Heart right ventricle (tissue), 16 donors: ENCODE data around the gene HSD17B2. TPM values are rescaled to one million over a fixed set of nuclear protein-coding genes. Genes with fewer than 3 reads are reported as not detected.

Experiments
- ATAC-seq, 8 donors: fragments of 200-7000 bp; cut with Tn5 transposase; one replicate each; pipeline ENCODE4 v1.9.1; 2020; ENCODE audit warnings: mild to moderate bottlenecking in 8 of 8, moderate library complexity in 8 of 8, moderate number of reproducible peaks in 1 of 8
- DNase-seq, 2 donors: peaks; one replicate each; pipeline ENCODE4 v3.0.0-alpha.2; 2020
- H3K27ac ChIP-seq, 10 donors: fragments of 200-600 bp; sonication (generic) in 2 of 10; one replicate each; pipeline versions ENCODE4 v1.5.0 to v1.8.0; 2020 to 2022; ENCODE audit warnings: mild to moderate bottlenecking in 3 of 10
- H3K27me3 ChIP-seq, 7 donors: fragments of 200-600 bp; one replicate each; pipeline ENCODE4 v1.8.0; 2021 to 2022; ENCODE audit warnings: mild to moderate bottlenecking in 2 of 7
- H3K36me3 ChIP-seq, 9 donors: fragments of 200-600 bp; sonication (generic) in 1 of 9; one replicate each; pipeline versions ENCODE4 v1.5.0 to v1.8.0; 2020 to 2022; ENCODE audit warnings: mild to moderate bottlenecking in 2 of 9
- H3K4me1 ChIP-seq, 9 donors: fragments of 200-600 bp; sonication (generic) in 1 of 9; one replicate each; pipeline versions ENCODE4 v1.5.0 to v1.8.0; 2020 to 2022; ENCODE audit warnings: mild to moderate bottlenecking in 4 of 9
- H3K4me3 ChIP-seq, 10 donors: fragments of 200-600 bp; sonication (generic) in 2 of 10; one replicate each; pipeline versions ENCODE4 v1.5.0 to v1.8.0; 2020 to 2022; ENCODE audit warnings: mild to moderate bottlenecking in 7 of 10, moderate library complexity in 2 of 10
- H3K9me3 ChIP-seq, 11 donors: fragments of 200-600 bp in 10 of 11; sonication (generic) in 2 of 11; one replicate each; pipeline versions ENCODE4 v1.5.0 to v1.8.0; 2013 to 2022; ENCODE audit warnings: mild to moderate bottlenecking in 2 of 11, control low read depth in 1 of 11, moderate library complexity in 1 of 11
- WGBS, 2 donors: extraction: QIAGEN DNeasy Blood & Tissue Kit; methylation state at CpG; one replicate each; pipeline ENCODE4 v1.1.7; 2013; ENCODE audit warnings: inconsistent platforms in 1 of 2; 5-methylcytosine and 5-hydroxymethylcytosine counted together
- intact Hi-C, 10 donors: fragments of 100-400 bp; cut with DNase I; formaldehyde crosslinking; loops; one replicate each; pipeline versions ENCODE4 v1.11.1 to v1.14.2; 2022
- polyA plus RNA-seq, 2 donors: library from polyadenylated mRNA; stranded (reverse); fragments of 200-250 nt; gene quantifications; one replicate each; pipeline ENCODE4 v1.2.3, GENCODE V29; 2013
- total RNA-seq, 10 donors: library from RNA; stranded (reverse); fragmentation: NEBNext Ultra II Directional in 3 of 10; extraction: Animal tissue kit (Norgen Biotek cat#: 25700) in 3 of 10; gene quantifications; one replicate each; pipeline versions ENCODE4 v1.2.1 to v1.2.4, GENCODE V29; 2021 to 2023
- TF ChIP-seq, protein P1 (sequence below), 9 donors: fragments of 200-600 bp; sonication (generic) in 2 of 9; IDR thresholded peaks; one replicate each; pipeline versions ENCODE4 v1.5.0 to v1.8.0; 2021 to 2022; ENCODE audit warnings: antibody characterized with exemption in 9 of 9, mild to moderate bottlenecking in 5 of 9, moderate library complexity in 1 of 9
- donor health status: Arrhythmogenic right ventricular cardiomyopathy.
- donor health status: ischemic (EF 13 %, LVEDD 7.1; RV severe dilation, severe dysfunction).
- donor health status: healthy with polysubstance abuse.
- donor health status: DM: no; HTN: yes; CAD: no.
- donor health status: DM: no; HTN: no; CAD: no.
- donor health status: ischemic (EF 25% LVEDD 6.9; RV normal size, moderate dysfunction).
- donor health status: ischemic (EF 25% LVEDD 5.7; RV mildly dilated, moderate dysfunction).
- donor health status: healthy.
- donor health status: DM: yes; HTN: yes; CAD: no.
- donor health status: Ischemic cardiomyopathy.
- donor health status: ischemic (EF 35%, LVEDD 5.7; RV mildly dilated, moderate dysfunction).
- donor health status: nonischemic (EF 11% LVEDD 7.7; RV severe dilation, severe dysfunction).
- donor health status: DM: yes; HTN: yes; CAD: no.
- donor health status: PGD.
- donor health status: ischemic (EF 29% LVEDD 5.4; RV normal size, mild dysfunction).
- donor health status: nonischemic (EF 23%, LVEDD 6.1; RV moderate dilation, normal function).

The HSD17B2 gene
- total and polyA plus RNA-seq, 12 donors, result 0.03 TPM; not detected in 11

DNA sequence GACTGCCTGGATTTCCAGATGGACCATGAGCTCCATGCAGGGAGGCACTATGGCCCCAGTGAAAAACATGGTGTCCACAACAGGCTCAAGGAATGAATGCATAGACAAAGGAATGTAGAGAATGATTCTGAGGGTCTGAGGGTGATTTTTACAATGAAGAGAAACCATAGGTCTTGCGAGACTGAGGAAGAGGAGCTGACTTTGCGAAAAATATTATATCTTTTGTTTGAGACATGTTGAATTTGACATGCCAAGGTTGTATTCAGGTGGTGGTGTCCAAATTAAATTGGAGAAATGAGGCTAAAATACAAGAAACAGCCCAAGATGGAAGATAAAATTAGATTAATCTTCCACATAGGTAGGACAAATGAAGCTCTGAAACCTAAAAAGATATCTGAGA is 12.7 kb downstream of the HSD17B2 start:
- intact Hi-C loops, result no loop called here
- ATAC-seq (no peak), DNase-seq (no peak)
- WGBS, 2 donors, result 91 to 96% methylated on average over 2 of the region's 2 CpGs
- Histone ChIP-seq H3K27me3 (peaks cover 0 to 34% (median 18%) of the 10 kb centered on the region in 7 donors), H3K36me3 (no peaks in the 10 kb centered on the region), H3K27ac (no peak overlapping the region), H3K9me3 (no peaks in the 10 kb centered on the region), H3K4me1 (no peaks in the 10 kb centered on the region), H3K4me3 (no peak overlapping the region)
- TF ChIP-seq, protein P1, sequence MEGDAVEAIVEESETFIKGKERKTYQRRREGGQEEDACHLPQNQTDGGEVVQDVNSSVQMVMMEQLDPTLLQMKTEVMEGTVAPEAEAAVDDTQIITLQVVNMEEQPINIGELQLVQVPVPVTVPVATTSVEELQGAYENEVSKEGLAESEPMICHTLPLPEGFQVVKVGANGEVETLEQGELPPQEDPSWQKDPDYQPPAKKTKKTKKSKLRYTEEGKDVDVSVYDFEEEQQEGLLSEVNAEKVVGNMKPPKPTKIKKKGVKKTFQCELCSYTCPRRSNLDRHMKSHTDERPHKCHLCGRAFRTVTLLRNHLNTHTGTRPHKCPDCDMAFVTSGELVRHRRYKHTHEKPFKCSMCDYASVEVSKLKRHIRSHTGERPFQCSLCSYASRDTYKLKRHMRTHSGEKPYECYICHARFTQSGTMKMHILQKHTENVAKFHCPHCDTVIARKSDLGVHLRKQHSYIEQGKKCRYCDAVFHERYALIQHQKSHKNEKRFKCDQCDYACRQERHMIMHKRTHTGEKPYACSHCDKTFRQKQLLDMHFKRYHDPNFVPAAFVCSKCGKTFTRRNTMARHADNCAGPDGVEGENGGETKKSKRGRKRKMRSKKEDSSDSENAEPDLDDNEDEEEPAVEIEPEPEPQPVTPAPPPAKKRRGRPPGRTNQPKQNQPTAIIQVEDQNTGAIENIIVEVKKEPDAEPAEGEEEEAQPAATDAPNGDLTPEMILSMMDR (IDR thresholded peaks at IDR 0.05), result no peak

DNA sequence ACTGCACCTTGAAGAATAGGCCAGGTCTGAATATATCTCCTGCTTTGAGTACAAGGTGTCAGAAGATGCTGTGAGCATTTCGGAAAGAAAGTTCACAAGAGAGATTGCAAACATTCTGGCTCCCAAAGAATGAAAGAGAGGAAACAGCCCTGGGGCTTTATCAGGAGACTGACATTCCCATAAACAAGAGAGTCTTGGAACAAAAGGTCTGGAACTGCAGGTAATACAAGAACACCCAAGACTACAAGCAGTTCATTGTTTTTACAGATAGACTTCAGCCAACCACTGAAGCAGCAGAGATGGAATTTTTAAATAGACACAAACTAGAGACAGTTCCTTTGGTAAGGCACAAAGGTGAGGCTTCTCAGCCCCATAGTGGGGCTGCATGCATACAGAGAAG is 14.4 kb downstream of the HSD17B2 start:
- Histone ChIP-seq H3K4me1 (no peaks in the 10 kb centered on the region), H3K9me3 (no peaks in the 10 kb centered on the region), H3K27me3 (peaks cover 0 to 30% (median 18%) of the 10 kb centered on the region in 7 donors), H3K27ac (no peak overlapping the region), H3K4me3 (no peak overlapping the region), H3K36me3 (no peaks in the 10 kb centered on the region)
- no peak for DNase-seq
- ATAC-seq, result no peak
- intact Hi-C loops, result no loop called here
- TF ChIP-seq, protein P1 (IDR thresholded peaks at IDR 0.05), result no peak
- 67 to 68% methylated on average over 1 of the region's 1 CpG for WGBS, 2 donors

DNA sequence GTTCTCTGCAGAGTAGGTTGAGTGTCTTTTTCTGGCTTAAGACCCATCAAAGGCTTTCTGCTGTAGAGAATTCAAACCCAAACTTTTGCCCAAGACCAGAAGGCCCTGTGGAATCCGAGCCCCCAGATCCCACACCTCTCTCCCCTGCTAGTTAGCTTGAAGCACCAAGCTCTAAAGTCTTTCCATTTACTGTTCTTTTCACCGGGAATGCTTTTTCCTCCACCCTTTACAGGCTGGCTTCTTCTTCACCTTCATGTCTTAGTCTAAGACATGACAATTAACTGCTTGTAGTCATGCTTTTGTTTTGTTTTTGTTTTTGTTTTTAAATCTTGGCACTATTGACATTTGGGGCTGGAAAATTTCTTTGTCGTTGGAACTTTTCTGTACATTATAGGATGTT is 15.5 kb downstream of the HSD17B2 start:
- H3K36me3 ChIP-seq, result no peaks in the 10 kb centered on the region
- DNase-seq (no peak), ATAC-seq (no peak)
- peaks cover 0 to 1% (median 0%) of the 10 kb centered on the region in 9 donors for H3K4me1 ChIP-seq
- intact Hi-C loops, result no loop called here
- TF ChIP-seq, protein P1 (IDR thresholded peaks at IDR 0.05), result no peak
- H3K4me3 ChIP-seq, result no peak overlapping the region
- no peaks in the 10 kb centered on the region for H3K9me3 ChIP-seq
- no peak overlapping the region for H3K27ac ChIP-seq
- H3K27me3 ChIP-seq, result peaks cover 0 to 30% (median 18%) of the 10 kb centered on the region in 7 donors
- WGBS, 2 donors, result 61 to 64% methylated on average over 3 of the region's 3 CpGs

DNA sequence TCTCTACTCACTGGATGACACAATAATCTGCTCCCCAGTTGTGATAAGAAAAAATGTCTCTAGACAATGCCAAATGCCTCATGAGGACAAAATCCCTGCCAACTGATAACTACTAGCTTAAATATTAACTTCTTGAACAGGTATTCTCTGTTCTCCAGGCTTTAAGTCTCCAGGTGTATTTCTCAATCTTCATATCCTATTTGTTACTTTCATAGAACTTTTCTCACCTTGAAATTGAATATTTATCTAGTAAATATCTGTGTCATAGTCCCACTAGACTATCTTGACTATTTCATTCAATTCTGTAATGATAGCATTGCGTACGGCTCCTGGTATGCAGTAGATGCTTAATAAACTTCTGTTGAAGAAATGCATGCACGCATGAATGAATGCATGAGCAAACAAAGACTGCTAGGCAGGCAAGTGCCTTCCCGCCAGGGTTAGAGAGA is 15.9 kb downstream of the HSD17B2 start:
- WGBS, 2 donors, result 83 to 85% methylated on average over 4 of the region's 4 CpGs
- no peak for ATAC-seq
- Histone ChIP-seq H3K27me3 (peaks cover 0 to 27% (median 18%) of the 10 kb centered on the region in 7 donors), H3K36me3 (no peaks in the 10 kb centered on the region), H3K27ac (no peak overlapping the region), H3K4me1 (peaks cover 0 to 5% (median 0%) of the 10 kb centered on the region in 9 donors), H3K9me3 (no peaks in the 10 kb centered on the region), H3K4me3 (no peak overlapping the region)
- TF ChIP-seq, protein P1 (IDR thresholded peaks at IDR 0.05), result no peak
- no peak for DNase-seq
- intact Hi-C loops, result no loop called here
